ACHN (cell line): ENCODE measurements around the gene GABRR3.

Experiments
- DNase-seq: peaks from one replicate; pipeline ENCODE4 v3.0.0-alpha.2; 2015
- in situ Hi-C: cut with HindIII; loops from 2 replicates; pipeline ENCODE4 v1.10.0; 2017; ENCODE audit warnings: low sequenced_read_pairs, low pct_ligation_motif_present, low pct_unique_long_range_greater_than_20kb

GABRR3 gene

GRCh38 chr3:97994328-97994945 lies 40.7 kb downstream of the GABRR3 start:
- in situ Hi-C loops: no loop called here
- DNase-seq: no peak

- in situ Hi-C loops: no loop called here
- DNase-seq: no peak
Observed at GRCh38 chr3:97993526-97993925, 41.6 kb downstream of the GABRR3 start.

GRCh38 chr3:97992547-97993173 lies 42.5 kb downstream of the GABRR3 start:
- DNase-seq: no peak
- in situ Hi-C loops: no loop called here

- in situ Hi-C loops: no loop called here
- no peak for DNase-seq
Observed at GRCh38 chr3:97991293-97991682, 43.8 kb downstream of the GABRR3 start.

GRCh38 chr3:97990624-97991292 lies 44.4 kb downstream of the GABRR3 start:
- in situ Hi-C loops: no loop called here
- DNase-seq: no peak

- in situ Hi-C loops: no loop called here
- DNase-seq: no peak
Observed at GRCh38 chr3:97988784-97989568, 46.1 kb downstream of the GABRR3 start.

GRCh38 chr3:97987306-97987705 lies 47.8 kb downstream of the GABRR3 start:
- in situ Hi-C loops: no loop called here
- no peak for DNase-seq

- in situ Hi-C loops: no loop called here
- DNase-seq: no peak
Observed at GRCh38 chr3:97983933-97984491, 51.1 kb downstream of the GABRR3 start.

- in situ Hi-C loops: no loop called here
- no peak for DNase-seq
Observed at GRCh38 chr3:97981886-97982285, 53.2 kb downstream of the GABRR3 start.

- no peak for DNase-seq
- in situ Hi-C loops: no loop called here
Observed at GRCh38 chr3:97979610-97980009, 55.5 kb downstream of the GABRR3 start.

- in situ Hi-C loops: no loop called here
- DNase-seq: no peak
Observed at GRCh38 chr3:97975466-97975865, 59.6 kb downstream of the GABRR3 start.

GRCh38 chr3:97974996-97975395 lies 60.1 kb downstream of the GABRR3 start:
- in situ Hi-C loops: no loop called here
- DNase-seq: no peak

- in situ Hi-C loops: no loop called here
- DNase-seq: no peak
Observed at GRCh38 chr3:97972976-97973375, 62.1 kb downstream of the GABRR3 start.

GRCh38 chr3:97971679-97972567 lies 63.2 kb downstream of the GABRR3 start, which contains the start of gene RIOX2:
Gene RIOX2 (minus strand): TSS chr3:97972431. CDS start chr3:97967593, 4,838 bp downstream.
- in situ Hi-C loops: no loop called here
- peak; percentile 62 for DNase-seq

- in situ Hi-C loops: no loop called here
- DNase-seq: no peak
Observed at GRCh38 chr3:97970956-97971620, 64.0 kb downstream of the GABRR3 start.

- in situ Hi-C loops: no loop called here
- no peak for DNase-seq
Observed at GRCh38 chr3:97970156-97970555, 65.0 kb downstream of the GABRR3 start.

- in situ Hi-C loops: no loop called here
Observed at GRCh38 chr3:97969541-97969940, 65.6 kb downstream of the GABRR3 start.

More at GRCh38 chr3:97969541-97969940, 65.6 kb downstream of the GABRR3 start:
- DNase-seq: no peak
